KOPT-K1 (cell line): ENCODE data around the gene PAPPA2.
"Not testable (repeated sequence)": the region's sequence is repeated elsewhere in the genome, so short reads cannot be mapped to it uniquely, and the experiment has no call there.

Experiments
- H3K27ac ChIP-seq: fragments of 200-600 bp; sonication (generic); 2 replicates; pipeline ENCODE4 v1.5.1; 2016; ENCODE audit warnings: antibody characterized with exemption, mild to moderate bottlenecking, low read depth, low read length; ENCODE audit not compliant: poor library complexity, severe bottlenecking
- H3K36me3 ChIP-seq: fragments of 200-600 bp; sonication (generic); 2 replicates; pipeline ENCODE4 v1.5.1; 2017; ENCODE audit warnings: antibody characterized with exemption, mild to moderate bottlenecking, low read length, moderate library complexity; ENCODE audit not compliant: insufficient read depth
- H3K9me3 ChIP-seq: fragments of 200-600 bp; sonication (generic); 2 replicates; pipeline ENCODE4 v1.5.1; 2017; ENCODE audit warnings: antibody characterized with exemption, low read length, mild to moderate bottlenecking; ENCODE audit not compliant: insufficient read depth, poor library complexity, severe bottlenecking

Gene PAPPA2

DNA sequence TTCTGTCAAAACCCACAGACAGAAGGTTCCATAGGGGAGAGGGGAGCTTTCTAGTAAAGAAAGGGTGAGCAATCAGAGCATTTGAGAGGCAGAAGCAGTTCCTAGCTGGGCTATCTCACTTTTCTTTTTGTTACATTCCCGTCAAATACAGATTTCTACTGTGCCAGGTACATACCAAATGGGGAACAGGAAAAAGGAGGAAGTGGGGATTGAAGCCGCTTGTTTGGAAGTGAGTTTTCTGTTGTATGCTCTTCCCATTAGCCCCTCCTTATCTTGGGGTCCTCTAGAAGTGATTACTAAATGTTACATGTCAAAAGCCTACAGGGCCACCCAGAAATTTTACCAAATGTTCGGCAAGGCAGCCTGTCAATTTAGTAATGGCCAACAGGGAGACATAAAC lies 116.1 kb downstream of the PAPPA2 start:
- Histone ChIP-seq H3K27ac (no peak overlapping the region), H3K36me3 (no peaks in the 10 kb centered on the region), H3K9me3 (no peaks in the 10 kb centered on the region)

- no peaks in the 10 kb centered on the region for H3K36me3 ChIP-seq
- H3K27ac ChIP-seq = no peak overlapping the region
- H3K9me3 ChIP-seq = no peaks in the 10 kb centered on the region
These were observed 132.2 kb downstream of the PAPPA2 start for GRCh38 chr1:176595217-176595616.

DNA sequence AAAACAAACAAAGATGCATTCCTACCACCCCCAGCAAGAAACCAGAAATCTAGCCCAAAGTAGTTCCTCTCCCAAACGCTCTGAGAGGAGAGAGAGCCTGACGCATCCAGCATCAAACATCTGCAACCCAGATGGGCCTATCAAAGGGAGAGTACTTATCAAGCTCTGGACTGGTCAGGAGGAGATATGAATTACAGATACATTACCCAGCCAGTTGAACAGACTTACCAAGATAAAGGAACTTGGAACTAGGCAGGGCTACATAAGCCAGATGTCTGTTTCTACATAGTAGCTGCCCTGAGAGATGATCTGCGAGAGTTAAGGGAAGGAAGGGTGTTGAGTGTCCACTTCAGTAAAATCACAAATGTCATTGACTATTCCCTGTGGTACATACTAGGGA lies 138.4 kb downstream of the PAPPA2 start:
- H3K9me3 ChIP-seq = no peaks in the 10 kb centered on the region
- no peaks in the 10 kb centered on the region for H3K36me3 ChIP-seq
- H3K27ac ChIP-seq = no peak overlapping the region

DNA sequence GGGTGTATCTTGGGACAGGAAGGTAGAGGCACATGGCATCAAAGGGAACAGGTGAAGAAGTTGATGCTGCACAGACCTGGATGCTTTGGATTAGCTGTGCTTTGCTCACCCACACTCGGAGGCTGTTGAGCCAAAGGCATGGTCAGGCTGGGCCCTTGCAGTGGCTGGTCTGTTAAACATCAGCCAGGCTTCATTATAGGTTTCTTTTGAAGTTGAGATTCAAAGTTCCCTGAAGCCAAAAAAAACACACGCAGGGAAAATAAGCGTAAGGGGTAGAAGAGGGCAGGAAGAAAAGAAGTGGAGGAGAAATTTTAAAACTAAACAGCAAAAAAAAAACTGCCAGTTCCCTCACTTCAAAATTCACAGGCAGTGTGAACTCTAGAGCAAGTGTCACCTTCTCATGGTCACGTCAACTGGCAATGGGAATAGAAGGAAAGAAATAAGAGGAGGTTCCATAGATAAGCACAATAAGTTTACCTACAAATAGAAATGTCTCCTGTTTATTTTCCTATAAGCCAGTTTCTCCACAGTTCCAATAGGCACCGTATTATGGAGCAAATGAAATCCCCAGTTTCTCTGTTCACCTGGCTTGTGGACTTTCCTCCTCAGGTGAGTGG lies 139.5 kb downstream of the PAPPA2 start:
- H3K36me3 ChIP-seq = no peaks in the 10 kb centered on the region
- no peaks in the 10 kb centered on the region for H3K9me3 ChIP-seq
- H3K27ac ChIP-seq = no peak overlapping the region

DNA sequence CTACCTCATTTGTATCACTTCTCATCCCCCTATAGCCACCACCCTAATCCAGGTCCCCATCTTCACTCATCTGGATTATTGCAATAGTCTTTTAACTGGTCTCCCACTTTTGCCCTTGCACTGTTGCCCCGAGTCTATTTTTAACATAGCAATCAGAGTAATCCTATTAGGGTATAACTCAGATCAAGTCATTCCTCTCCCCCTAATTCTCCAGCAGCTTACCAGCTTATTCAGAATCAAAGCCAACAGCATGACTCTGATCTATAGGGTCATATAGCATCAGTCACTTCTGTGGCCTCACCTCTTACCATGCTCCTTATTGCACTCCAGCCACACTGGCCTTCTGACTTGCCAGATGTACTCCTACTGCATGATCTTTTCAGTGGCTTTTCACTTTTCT lies 140.7 kb downstream of the PAPPA2 start:
- no peak overlapping the region for H3K27ac ChIP-seq
- no peaks in the 10 kb centered on the region for H3K9me3 ChIP-seq
- H3K36me3 ChIP-seq = no peaks in the 10 kb centered on the region

DNA sequence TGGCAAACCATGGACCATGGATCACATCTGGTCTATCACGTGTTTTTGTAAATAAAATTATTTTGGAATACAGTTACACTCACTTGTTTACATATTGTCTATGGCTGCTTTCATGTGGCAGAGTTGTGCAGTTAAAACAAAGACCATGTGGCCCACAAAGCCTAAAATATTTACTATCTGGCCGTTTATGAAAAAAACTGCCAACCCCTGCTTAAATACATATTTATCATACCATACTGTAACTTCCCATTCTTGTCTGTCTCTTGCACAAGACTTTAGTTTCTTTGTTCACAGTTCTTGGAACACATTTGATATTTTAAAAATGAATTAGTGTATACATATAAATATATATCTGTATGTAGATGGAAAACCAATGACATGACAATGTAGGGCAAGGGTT lies 141.5 kb downstream of the PAPPA2 start:
- no peak overlapping the region for H3K27ac ChIP-seq
- H3K9me3 ChIP-seq = no peaks in the 10 kb centered on the region
- no peaks in the 10 kb centered on the region for H3K36me3 ChIP-seq

DNA sequence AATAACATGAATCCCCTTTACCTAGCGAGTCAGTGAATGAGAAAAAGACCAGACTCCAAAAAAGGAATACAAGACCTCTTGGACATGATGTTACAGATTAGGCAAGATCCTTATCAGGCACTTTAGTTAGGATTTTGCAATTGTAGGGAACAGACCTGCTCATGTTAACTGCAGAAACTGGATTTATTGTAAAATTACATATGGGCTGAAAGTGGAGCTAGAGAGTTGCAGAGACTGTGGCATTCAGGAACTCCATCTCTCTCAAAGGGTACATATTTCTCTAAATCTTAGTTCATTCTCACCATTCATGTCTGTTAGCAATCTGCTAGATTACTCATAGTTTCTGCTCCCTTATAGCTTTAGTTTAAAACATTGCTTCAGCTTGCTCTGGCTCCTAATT lies 142.2 kb downstream of the PAPPA2 start:
- H3K9me3 ChIP-seq = no peaks in the 10 kb centered on the region
- no peaks in the 10 kb centered on the region for H3K36me3 ChIP-seq
- no peak overlapping the region for H3K27ac ChIP-seq

GRCh38 chr1:176609556-176610408 lies 146.8 kb downstream of the PAPPA2 start:
- Histone ChIP-seq H3K27ac (no peak overlapping the region), H3K9me3 (no peaks in the 10 kb centered on the region), H3K36me3 (no peaks in the 10 kb centered on the region)

- Histone ChIP-seq H3K27ac (no peak overlapping the region), H3K36me3 (no peaks in the 10 kb centered on the region), H3K9me3 (no peaks in the 10 kb centered on the region)
These were observed 149.8 kb downstream of the PAPPA2 start for GRCh38 chr1:176612791-176613190.

- no peak overlapping the region for H3K27ac ChIP-seq
- no peaks in the 10 kb centered on the region for H3K9me3 ChIP-seq
- no peaks in the 10 kb centered on the region for H3K36me3 ChIP-seq
These were observed 154.9 kb downstream of the PAPPA2 start for GRCh38 chr1:176617881-176618280.

- H3K27ac ChIP-seq = no peak overlapping the region
- no peaks in the 10 kb centered on the region for H3K9me3 ChIP-seq
- H3K36me3 ChIP-seq = no peaks in the 10 kb centered on the region
These were observed 156.3 kb downstream of the PAPPA2 start for GRCh38 chr1:176619261-176619660.

GRCh38 chr1:176625365-176625764 lies 162.4 kb downstream of the PAPPA2 start:
- Histone ChIP-seq H3K27ac (no peak overlapping the region), H3K36me3 (no peaks in the 10 kb centered on the region), H3K9me3 (no peaks in the 10 kb centered on the region)

DNA sequence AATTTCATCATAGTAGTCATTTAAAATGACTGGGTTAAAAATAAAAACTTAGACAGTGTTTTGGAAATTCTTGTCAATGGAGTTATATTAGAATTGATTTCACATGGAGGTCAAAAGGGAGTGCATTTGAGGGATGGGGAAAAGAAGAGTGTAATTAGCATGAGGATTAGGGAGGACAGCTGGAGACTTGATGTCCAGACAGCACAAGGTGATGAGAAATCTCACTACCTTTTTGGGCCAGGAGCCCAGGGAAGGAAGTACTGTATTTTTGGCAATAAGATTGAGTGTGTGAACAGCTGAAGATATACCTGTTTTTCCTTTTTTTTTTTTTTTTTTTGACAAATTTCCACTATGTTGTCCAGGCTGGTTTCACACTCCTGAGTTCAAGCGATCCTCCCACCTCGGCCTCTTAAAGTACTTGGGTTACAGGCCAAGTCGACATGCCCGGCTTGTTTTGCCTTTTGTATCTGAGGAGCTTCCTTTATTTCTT lies 163.6 kb downstream of the PAPPA2 start:
- Histone ChIP-seq H3K27ac (no peak overlapping the region), H3K9me3 (no peaks in the 10 kb centered on the region), H3K36me3 (no peaks in the 10 kb centered on the region)

- Histone ChIP-seq H3K27ac (no peak overlapping the region), H3K9me3 (no peaks in the 10 kb centered on the region)
These were observed 165.8 kb downstream of the PAPPA2 start for GRCh38 chr1:176628775-176629174.

DNA sequence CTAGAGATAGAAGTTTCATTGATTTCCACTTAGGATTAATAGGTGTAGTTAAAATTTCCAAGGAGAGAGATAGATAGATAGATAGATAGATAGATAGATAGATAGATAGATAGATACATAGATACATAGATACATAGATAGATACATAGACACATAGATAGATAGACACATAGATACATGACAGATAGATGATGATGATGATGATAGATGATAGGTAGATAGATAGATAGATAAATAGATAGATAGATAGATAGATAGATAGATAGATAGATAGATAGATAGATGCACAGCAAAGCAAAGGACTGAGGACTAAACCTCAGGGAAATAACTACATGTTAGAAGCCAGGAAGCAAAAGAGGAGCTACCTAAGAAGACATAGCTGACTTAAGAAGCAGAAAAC lies 171.8 kb downstream of the PAPPA2 start:
- H3K9me3 ChIP-seq, H3K27ac ChIP-seq, H3K36me3 ChIP-seq: not testable (repeated sequence)

More at GRCh38 chr1:176628775-176629174, 165.8 kb downstream of the PAPPA2 start:
- no peaks in the 10 kb centered on the region for H3K36me3 ChIP-seq
